ENCODE results near the gene FDXR. TPM values are rescaled to one million over a fixed set of nuclear protein-coding genes. Genes with fewer than 3 reads are reported as not detected.

The FDXR gene
- total RNA-seq, 2 experiments from 2014 or later, result 13.3 to 14.6 TPM

DNA sequence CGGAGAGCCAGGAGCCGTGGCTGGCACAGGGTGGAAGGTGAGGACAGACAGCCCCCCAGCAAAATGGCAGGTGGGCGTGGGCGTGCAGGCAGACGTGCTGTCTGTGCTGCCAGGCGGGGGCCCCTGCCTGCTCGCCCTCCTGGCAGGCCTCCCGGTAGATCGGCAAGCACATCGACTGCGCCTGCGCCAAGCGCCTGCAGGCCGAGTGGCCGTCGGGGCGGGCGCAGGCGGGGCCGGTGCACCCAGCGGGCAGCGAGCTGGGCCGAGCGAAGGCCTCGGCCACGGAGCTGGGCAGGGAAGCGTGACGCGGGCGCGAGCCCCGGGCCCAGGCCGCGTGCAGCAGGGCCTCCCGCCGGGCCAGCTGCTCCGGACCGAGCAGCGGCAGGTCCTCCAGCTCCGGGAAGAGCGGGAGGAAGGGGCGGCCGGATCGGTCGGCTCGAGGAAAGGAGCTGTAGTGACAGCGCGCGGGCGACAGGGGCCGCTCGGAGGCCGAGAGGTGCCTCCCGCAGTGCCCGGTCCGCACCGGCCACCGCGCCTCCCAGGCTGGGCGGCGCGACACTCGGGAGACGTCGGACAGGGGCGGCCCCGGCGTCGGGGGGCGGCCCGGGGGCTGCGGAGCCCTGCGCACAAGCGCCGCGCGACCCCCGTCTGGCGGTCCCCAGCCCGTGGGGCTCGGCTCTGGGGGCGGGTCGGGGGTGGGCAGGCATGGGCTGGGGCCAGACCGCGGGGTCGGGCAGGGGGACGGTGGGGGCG is 30.0 kb downstream of the FDXR start:
- Mint-ChIP-seq H3K36me3 (no peaks in the 10 kb centered on the region), H3K27ac (no peak overlapping the region), H3K9me3 (no peaks in the 10 kb centered on the region), H3K27me3 (peaks cover 22% of the 10 kb centered on the region), H3K4me1 (peaks cover 15% of the 10 kb centered on the region), H3K4me3 (no peak overlapping the region)
- DNase-seq, result no peak

DNA sequence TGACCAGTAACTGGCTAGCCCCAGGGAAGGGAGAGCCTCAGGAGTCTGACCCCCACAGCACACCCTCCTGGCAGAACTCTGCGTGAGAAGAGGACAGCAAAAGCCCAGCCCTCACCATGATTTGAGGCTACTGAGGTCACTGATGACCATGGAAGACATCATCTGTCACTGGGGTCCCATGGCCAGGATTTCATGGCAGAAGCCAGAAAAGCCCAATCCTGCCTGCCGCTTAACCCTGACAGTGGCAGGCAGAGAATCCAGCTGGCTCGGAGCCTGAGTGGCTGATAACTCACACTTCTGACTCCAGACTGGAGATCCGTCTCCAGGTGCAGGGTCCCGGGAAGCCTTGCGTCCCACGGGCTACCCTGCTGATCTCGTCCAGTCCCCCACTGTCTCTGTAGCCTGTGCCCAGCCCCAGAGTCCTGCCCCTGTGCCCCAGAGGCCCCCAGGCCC is 30.6 kb downstream of the FDXR start:
- no peak overlapping the region for H3K4me3 Mint-ChIP-seq
- H3K9me3 Mint-ChIP-seq, result no peaks in the 10 kb centered on the region
- no peak overlapping the region for H3K27ac Mint-ChIP-seq
- no peaks in the 10 kb centered on the region for H3K36me3 Mint-ChIP-seq
- H3K4me1 Mint-ChIP-seq, result peaks cover 15% of the 10 kb centered on the region
- H3K27me3 Mint-ChIP-seq, result peaks cover 22% of the 10 kb centered on the region
- no peak for DNase-seq

DNA sequence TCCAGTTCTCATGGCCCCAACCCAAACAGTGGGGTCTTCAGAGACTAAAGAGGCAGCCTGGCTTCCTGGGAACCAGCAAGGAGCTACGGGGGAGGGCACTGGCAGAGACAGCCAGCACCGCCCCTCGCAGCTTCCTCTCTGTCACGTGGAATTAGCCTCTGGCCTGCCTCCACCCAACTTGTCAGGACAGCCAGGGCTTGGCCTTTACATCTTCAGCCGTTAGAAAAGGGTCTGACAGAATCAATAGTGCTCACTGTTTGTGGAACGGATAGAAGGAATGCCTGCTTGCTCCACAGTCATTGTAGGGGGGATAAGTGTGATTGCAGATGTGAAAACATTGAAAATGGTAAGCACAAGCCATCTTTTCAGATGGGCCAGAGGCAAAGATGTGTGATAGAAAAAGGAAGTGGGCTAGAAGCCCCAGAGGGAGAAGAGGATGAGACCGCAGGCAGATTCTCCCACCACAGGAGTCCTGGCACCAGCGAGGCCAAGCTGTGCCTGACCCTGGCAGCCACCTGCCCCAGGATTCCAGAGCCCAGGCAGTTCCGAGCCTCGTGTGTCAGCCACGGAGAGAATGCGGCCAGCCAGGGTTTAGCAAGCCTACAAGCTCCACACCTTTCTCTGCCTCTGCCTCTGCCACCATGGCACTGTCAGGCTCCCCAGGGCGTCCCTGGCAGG is 31.7 kb downstream of the FDXR start:
- H3K27ac Mint-ChIP-seq, result no peak overlapping the region
- DNase-seq, result no peak
- no peaks in the 10 kb centered on the region for H3K9me3 Mint-ChIP-seq
- H3K4me3 Mint-ChIP-seq, result no peak overlapping the region
- peaks cover 4% of the 10 kb centered on the region for H3K36me3 Mint-ChIP-seq
- peaks cover 15% of the 10 kb centered on the region for H3K4me1 Mint-ChIP-seq
- peaks cover 22% of the 10 kb centered on the region for H3K27me3 Mint-ChIP-seq

DNA sequence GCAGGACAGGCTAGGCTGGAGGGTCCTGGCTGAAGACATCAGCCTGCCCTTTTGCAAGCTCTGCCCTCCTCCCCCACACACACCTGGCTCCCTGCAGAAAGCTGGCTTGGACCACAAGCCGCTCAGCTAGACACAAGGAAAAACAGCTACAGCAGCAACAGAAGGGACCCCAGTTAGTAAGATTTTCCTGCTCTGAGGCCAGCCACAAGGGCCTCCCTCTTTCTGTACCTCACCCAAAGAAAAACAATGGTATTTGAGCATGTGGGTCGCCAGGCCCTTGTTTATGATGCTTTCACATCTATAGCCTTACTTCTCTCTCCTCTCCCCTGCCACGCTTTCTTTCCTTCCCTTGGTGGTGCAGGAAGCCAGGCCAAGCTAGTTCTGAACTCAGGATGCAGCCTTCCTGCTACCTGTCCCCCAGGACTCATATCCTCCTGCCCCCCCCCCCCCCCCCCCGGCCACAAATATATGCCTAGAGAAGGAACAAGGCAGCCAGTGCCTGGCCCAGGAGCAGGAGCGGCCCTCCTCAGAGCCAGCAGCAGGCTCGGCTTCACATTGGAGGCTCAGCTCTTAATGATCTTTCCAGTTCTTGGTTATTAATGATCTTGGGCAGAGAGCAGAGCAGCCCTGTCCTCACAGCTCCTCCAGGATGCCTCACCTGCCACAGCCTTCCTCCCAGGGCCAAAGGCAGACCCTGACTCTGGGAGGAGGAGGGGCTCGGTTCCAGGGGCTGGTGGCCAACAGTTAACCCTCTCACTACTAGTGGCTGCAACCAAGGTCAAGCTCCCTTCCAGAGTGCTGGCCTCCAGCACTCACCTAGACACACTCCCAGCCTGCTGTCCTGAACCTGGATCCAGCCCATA is 32.6 kb downstream of the FDXR start:
- Mint-ChIP-seq H3K9me3 (no peaks in the 10 kb centered on the region), H3K4me1 (peaks cover 15% of the 10 kb centered on the region)

DNA sequence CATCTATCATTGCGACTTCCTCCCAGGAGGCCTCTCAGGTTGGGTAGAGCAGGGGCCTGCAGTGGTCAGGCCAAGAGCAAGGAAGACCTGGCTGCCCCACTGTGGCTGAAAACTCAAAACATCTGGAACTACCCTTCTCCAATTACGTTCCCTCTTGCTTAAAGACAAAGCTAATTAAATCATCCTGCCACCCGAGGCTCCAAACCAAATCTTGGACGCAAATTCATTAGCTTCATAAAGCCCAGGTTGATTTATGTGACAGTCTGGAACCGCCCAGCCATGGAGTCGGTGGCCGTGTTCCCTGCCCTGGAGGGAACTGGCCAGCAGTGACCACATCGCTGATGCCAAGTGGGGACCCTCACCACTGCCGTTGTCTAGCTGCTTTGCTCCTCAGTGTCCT is 34.5 kb downstream of the FDXR start:
- peaks cover 10% of the 10 kb centered on the region for H3K27me3 Mint-ChIP-seq
- peaks cover 9% of the 10 kb centered on the region for H3K36me3 Mint-ChIP-seq
- no peak overlapping the region for H3K27ac Mint-ChIP-seq
- peaks cover 15% of the 10 kb centered on the region for H3K4me1 Mint-ChIP-seq
- DNase-seq, result no peak
- no peak overlapping the region for H3K4me3 Mint-ChIP-seq
- H3K9me3 Mint-ChIP-seq, result no peaks in the 10 kb centered on the region

More for the DNA sequence above, 32.6 kb downstream of the FDXR start:
- DNase-seq, result no peak
- H3K27me3 Mint-ChIP-seq, result peaks cover 22% of the 10 kb centered on the region
- H3K36me3 Mint-ChIP-seq, result peaks cover 9% of the 10 kb centered on the region
- no peak overlapping the region for H3K27ac Mint-ChIP-seq
- no peak overlapping the region for H3K4me3 Mint-ChIP-seq

DNA sequence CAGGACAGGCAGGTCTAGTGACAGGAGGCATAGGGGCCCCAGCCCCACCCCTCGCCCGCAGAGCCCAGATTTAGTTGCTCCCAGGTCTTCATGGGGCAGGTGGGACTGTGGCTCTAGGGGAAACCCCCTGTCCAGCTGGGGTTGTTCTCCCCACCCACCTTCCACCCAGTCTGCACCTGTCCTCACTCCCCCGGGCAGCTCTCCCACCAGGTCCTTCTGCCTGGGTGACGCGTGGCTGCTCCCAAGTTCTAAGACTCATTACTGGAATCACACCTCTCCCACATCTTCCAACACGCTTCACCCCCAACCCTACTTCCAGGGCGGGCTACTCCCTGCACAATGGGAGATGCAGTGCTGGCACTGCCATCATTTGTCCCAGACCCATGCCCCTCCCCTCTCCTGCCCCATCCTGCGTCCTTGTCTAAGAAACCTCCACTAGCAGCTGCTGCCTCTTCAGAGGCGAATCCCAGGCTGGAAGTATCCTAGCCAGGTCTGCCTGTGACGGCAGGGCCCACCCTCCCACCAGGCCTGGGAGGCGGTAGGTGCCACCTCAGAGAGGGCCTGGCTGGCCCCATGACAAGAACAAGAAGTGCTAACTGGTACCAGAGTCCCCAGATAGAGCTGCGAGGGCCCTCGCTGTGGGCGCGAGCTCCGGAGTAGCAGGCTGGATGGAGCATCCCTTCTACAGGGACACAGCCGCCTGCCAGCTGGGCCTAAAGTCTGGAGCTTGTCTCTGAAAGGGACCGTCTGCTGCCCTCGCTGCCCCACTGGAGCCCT is 35.9 kb downstream of the FDXR start:
- H3K27me3 Mint-ChIP-seq, result peaks cover 6% of the 10 kb centered on the region
- peaks cover 11% of the 10 kb centered on the region for H3K36me3 Mint-ChIP-seq
- DNase-seq, result no peak

DNA sequence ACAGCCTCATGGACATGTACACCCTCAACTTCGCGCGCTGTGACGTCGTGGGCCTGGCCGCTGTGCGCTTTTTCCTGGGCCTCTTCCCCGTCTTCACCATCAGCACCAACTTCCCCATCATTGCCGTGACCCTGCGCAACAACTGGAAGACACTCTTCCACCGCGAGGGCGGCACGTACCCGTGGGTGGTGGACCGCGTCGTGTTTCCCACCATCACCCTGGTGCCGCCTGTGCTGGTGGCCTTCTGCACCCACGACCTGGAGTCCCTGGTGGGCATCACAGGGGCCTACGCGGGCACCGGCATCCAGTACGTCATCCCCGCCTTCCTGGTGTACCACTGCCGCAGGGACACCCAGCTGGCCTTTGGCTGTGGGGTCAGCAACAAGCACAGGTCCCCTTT is 36.6 kb downstream of the FDXR start:
- Mint-ChIP-seq H3K27me3 (no peaks in the 10 kb centered on the region), H3K4me3 (no peak overlapping the region), H3K27ac (no peak overlapping the region), H3K36me3 (peaks cover 11% of the 10 kb centered on the region), H3K9me3 (no peaks in the 10 kb centered on the region), H3K4me1 (peaks cover 15% of the 10 kb centered on the region)
- no peak for DNase-seq

More for the DNA sequence above, 35.9 kb downstream of the FDXR start:
- Mint-ChIP-seq H3K27ac (no peak overlapping the region), H3K4me3 (no peak overlapping the region), H3K9me3 (no peaks in the 10 kb centered on the region), H3K4me1 (peaks cover 15% of the 10 kb centered on the region)

DNA sequence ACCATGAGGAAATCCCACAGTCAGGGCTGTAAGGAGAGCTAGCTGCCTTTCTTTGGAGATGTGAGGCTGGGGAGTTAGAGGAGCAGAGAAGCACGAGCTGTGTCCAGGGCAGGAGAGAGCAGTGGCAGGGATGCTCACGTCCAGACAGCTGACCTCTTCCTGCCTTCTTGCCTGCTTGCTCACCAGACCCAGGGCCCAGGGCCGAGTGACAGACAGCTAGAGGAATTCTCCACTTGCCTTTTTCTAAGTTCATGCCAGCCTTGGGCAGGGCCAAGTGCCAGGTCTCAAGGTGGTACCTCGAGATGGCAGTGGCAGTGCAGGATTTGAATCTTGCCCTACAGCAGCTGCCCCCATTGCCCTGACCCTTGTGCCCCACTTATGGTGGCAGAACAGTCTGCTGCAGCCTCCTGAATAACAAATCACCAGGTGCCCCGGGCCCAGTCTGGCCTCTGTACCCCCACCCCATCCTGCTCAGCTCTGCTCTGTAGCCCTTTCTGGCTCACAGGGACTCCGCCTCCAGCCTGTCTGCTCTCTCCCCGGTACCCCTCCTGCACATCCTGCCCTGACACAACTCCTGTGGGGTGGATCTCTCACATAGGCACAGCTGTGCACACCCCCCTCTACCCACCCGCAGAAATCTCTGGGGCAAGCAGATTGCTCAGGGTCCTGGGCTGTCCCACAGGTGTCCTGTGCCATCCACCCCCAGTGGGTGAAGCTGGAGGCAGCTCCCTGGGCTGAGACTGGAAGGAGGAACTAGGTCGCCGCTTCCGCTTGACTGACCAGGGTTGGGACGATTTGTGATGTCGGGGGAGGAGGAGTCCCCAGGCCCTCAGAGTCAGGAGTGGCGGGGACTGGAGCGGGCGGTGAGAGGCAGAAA is 39.1 kb downstream of the FDXR start:
- H3K27ac Mint-ChIP-seq, result no peak overlapping the region
- H3K27me3 Mint-ChIP-seq, result no peaks in the 10 kb centered on the region

DNA sequence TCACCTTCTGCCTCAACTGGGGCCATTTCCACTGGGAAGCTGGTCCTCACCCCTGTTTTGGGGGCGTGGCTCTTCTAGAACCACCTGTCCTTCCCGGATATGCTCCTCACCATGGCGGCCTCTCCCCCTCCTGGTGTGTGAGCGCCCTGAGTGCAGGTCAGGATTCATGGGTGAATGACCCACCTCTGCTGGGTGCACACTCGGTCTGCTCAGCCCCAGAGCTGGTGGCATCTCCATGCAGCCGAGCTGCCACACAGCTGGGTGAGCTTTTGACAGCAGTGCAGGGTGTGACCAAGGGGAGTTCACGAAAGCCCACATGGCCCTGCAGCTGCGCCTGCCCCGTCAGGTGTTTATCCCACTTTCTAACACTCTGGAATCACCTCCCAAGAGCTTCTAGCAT is 40.4 kb downstream of the FDXR start:
- DNase-seq, result no peak
- Mint-ChIP-seq H3K9me3 (no peaks in the 10 kb centered on the region), H3K4me3 (no peak overlapping the region), H3K27me3 (no peaks in the 10 kb centered on the region), H3K36me3 (peaks cover 15% of the 10 kb centered on the region), H3K27ac (no peak overlapping the region), H3K4me1 (no peaks in the 10 kb centered on the region)

More for the DNA sequence above, 39.1 kb downstream of the FDXR start:
- no peaks in the 10 kb centered on the region for H3K4me1 Mint-ChIP-seq
- no peak overlapping the region for H3K4me3 Mint-ChIP-seq
- no peaks in the 10 kb centered on the region for H3K9me3 Mint-ChIP-seq
- no peak for DNase-seq
- H3K36me3 Mint-ChIP-seq, result peaks cover 15% of the 10 kb centered on the region

DNA sequence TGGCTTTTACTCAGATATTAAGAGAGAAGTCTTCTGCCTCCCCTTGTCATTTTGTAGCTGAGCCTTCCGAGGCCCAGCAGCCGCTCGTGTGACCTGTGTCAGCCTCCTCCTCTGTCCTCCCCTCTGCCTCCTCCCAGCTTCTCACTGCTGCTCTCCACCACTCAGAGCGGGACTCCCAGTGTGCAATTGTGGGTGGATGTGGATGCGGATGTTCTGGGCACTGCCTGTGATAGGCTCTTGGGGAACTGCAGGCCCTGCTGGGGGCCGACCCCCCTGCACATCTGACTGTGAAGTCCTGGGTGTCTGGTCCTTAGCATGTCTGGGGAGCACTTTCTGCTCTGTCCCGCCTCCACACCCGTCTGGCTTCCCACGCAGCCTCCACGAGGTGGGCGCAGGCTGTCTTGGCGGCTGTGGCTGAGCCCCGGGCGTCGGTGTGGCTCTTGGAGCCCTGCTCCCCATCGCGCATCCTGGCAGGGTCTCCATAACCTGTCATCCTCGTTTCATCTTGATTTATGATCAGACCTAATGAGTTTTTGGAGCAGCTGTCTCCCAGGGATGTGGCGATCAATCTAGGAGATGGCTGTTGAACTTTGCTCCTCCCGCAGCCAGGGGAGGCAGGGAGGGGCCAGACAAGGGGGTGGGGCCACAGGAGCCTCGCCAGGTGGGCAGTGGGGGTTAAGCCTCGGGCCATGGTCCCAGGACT is 41.2 kb downstream of the FDXR start:
- Mint-ChIP-seq H3K4me3 (no peak overlapping the region), H3K36me3 (peaks cover 13% of the 10 kb centered on the region), H3K27ac (no peak overlapping the region), H3K27me3 (no peaks in the 10 kb centered on the region), H3K9me3 (no peaks in the 10 kb centered on the region), H3K4me1 (no peaks in the 10 kb centered on the region)
- no peak for DNase-seq

DNA sequence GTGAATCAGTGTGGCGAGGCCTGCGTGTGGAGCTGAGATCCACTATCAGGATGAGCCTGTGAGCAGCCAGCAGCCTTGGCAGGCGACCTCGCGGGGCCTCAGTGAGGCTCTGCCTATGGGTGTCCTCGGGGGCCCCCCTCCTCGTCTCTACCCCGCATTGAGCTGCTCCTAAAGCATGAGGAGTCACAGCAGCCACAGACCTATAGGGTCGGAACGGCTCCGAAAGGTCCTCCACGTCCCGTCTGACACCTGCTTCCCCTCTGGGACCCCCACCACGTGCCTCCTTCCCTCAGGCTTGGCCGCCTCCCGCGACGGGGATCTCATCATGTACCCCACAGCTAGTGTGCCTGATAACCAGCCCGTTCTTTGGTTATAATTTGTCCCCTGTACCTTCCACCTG is 41.9 kb downstream of the FDXR start:
- H3K27ac Mint-ChIP-seq, result no peak overlapping the region
- H3K4me3 Mint-ChIP-seq, result no peak overlapping the region
- no peaks in the 10 kb centered on the region for H3K4me1 Mint-ChIP-seq
- DNase-seq, result no peak
- H3K36me3 Mint-ChIP-seq, result peaks cover 9% of the 10 kb centered on the region
- no peaks in the 10 kb centered on the region for H3K27me3 Mint-ChIP-seq
- no peaks in the 10 kb centered on the region for H3K9me3 Mint-ChIP-seq

DNA sequence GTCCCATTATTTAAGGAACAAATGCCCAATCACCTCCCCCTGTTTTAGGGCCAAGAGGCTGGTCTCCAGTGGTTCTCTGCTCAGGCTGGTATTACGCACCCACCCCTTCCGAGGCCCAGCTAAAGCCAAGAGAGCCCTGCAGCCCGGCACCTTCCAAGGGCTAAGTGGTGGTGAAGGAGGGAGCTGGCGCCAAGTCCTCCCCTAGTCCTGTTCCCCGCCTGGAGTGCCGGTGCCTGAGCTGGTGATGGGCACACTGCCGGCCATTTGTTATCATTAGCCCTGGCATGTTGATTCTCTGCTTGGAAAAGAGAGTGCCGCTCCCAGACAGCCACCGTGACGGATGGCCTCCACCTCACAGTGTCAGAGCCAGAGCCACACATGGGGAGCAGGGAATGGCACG is 45.0 kb downstream of the FDXR start:
- Mint-ChIP-seq H3K9me3 (no peaks in the 10 kb centered on the region), H3K4me3 (no peak overlapping the region), H3K36me3 (peaks cover 6% of the 10 kb centered on the region), H3K4me1 (no peaks in the 10 kb centered on the region), H3K27me3 (no peaks in the 10 kb centered on the region), H3K27ac (no peak overlapping the region)
- no peak for DNase-seq

DNA sequence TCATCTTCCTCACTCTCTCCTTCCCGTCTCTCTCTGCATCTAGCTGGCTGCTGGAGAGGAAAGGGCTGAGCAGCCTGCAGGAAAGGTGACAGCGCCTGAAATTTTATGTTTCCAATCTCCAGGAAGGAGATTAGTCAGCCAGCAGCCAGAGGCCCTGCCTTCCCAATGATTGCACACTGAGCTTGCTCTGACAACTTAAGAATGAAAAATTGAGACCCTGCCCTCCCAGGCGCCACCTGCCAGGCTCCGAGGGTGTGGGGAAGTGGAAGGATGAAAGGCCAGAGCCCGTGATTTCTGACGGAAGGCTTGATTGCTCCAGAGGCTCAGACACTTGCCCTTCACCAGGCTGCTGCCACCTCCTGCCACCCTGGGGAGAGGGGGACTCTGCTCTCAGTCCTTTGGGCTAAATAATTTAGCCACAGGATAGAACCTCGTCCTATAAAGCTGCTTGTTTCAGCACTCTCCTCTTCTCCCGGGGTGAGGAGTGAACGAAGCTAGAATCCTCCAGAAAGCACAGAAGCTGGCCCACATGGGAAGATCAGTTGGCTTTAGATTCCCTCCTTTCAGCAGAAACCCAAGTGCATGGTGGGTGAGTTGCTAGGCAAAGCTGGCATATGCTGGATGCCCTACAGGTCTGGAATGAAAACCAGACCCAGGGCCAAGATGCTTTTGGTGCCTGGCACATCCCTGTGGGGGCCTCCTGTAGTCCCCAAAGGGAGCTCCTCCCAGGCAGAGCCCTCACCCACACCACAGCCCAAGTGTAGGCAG is 46.7 kb downstream of the FDXR start:
- Mint-ChIP-seq H3K36me3 (peaks cover 4% of the 10 kb centered on the region), H3K4me1 (no peaks in the 10 kb centered on the region), H3K27ac (no peak overlapping the region), H3K4me3 (no peak overlapping the region), H3K27me3 (no peaks in the 10 kb centered on the region), H3K9me3 (no peaks in the 10 kb centered on the region)
- DNase-seq, result no peak
